HEK293 (cell line): ENCODE data around the gene KRT4.

ENCODE experiments used
- CTCF ChIA-PET: fragments of 350-600 bp; formaldehyde crosslinking; extraction: SDS; loops from one replicate; lab custom pipeline; 2021; ENCODE audit warnings: antibody characterized with exemption; lab: Yijun Ruan, JAX
- POLR2A ChIA-PET: fragments of 300-600 bp; formaldehyde crosslinking; extraction: SDS; loops from one replicate; lab custom pipeline; 2020; ENCODE audit warnings: antibody characterized with exemption, inconsistent platforms; lab: Yijun Ruan, JAX
- H3K27ac ChIP-seq: fragments of 200-500 bp; sonication (Bioruptor generic); 2 replicates; pipeline ENCODE4 v1.5.1; 2014; ENCODE audit warnings: low read depth, low read length, control low read depth, inconsistent platforms; ENCODE audit errors: extremely low read depth
- H3K36me3 ChIP-seq, 2 experiments: fragments of 200-500 bp in 1 of 2; sonication (Bioruptor generic) in 1 of 2; 1 replicate in 1 of 2; 2 replicates in 1 of 2; pipeline ENCODE4 v1.5.1; 2014 to 2017; ENCODE audit warnings: inconsistent platforms in 2 of 2, low read length in 2 of 2; ENCODE audit not compliant: control insufficient read depth in 2 of 2, insufficient read depth in 1 of 2
- H3K4me1 ChIP-seq: fragments of 200-500 bp; sonication (Bioruptor generic); 2 replicates; pipeline ENCODE4 v1.5.1; 2014; ENCODE audit warnings: mild to moderate bottlenecking, low read length, inconsistent platforms; ENCODE audit not compliant: control insufficient read depth, insufficient read depth
- H3K4me3 ChIP-seq: 2 replicates; pipeline ENCODE4 v1.5.1; 2011; ENCODE audit warnings: low read depth, mild to moderate bottlenecking, control low read depth, low read length, moderate library complexity
- H3K9me3 ChIP-seq: fragments of 200-500 bp; sonication (Bioruptor generic); 2 replicates; pipeline ENCODE4 v1.5.1; 2014; ENCODE audit warnings: low read depth, low read length, inconsistent platforms; ENCODE audit not compliant: control insufficient read depth, insufficient read depth
- BCL6B ChIP-seq: fragments of 450-650 bp; formaldehyde crosslinking; IDR thresholded peaks from 2 replicates; pipeline ENCODE4 v1.5.1; 2017; ENCODE audit warnings: missing biosample characterization, missing genetic modification characterization
- GFI1B ChIP-seq: fragments of 450-650 bp; formaldehyde crosslinking; IDR thresholded peaks from 2 replicates; pipeline ENCODE4 v1.5.1; 2016; ENCODE audit warnings: missing biosample characterization, missing genetic modification characterization
- GLI2 ChIP-seq: fragments of 450-650 bp; formaldehyde crosslinking; IDR thresholded peaks from 2 replicates; pipeline ENCODE4; 2017; ENCODE audit warnings: missing biosample characterization, missing genetic modification characterization, low read depth, borderline replicate concordance
- GLI4 ChIP-seq: fragments of 450-650 bp; formaldehyde crosslinking; IDR thresholded peaks from 2 replicates; pipeline ENCODE4 v1.5.1; 2016; ENCODE audit warnings: missing biosample characterization, missing genetic modification characterization
- HIC1 ChIP-seq: fragments of 450-650 bp; formaldehyde crosslinking; IDR thresholded peaks from 2 replicates; pipeline ENCODE4 v1.5.1; 2016; ENCODE audit warnings: missing biosample characterization, missing genetic modification characterization
- KLF9 ChIP-seq: fragments of 450-650 bp; formaldehyde crosslinking; IDR thresholded peaks from 2 replicates; pipeline ENCODE4 v1.5.1; 2016; ENCODE audit warnings: missing biosample characterization, missing genetic modification characterization, low read depth
- MEIS1 ChIP-seq: sonication (generic); formaldehyde crosslinking; IDR thresholded peaks from 2 replicates; pipeline ENCODE4 v1.8.1; 2022; ENCODE audit warnings: missing genetic modification reagents, mild to moderate bottlenecking, borderline replicate concordance
- SCRT2 ChIP-seq: fragments of 450-650 bp; formaldehyde crosslinking; IDR thresholded peaks from 2 replicates; pipeline ENCODE4 v1.5.1; 2016; ENCODE audit warnings: missing biosample characterization, missing genetic modification characterization
- SP2 ChIP-seq: fragments of 450-650 bp; formaldehyde crosslinking; IDR thresholded peaks from 2 replicates; pipeline ENCODE4 v1.5.1; 2016; ENCODE audit warnings: missing biosample characterization, missing genetic modification characterization
- ZBTB44 ChIP-seq: fragments of 450-650 bp; IDR thresholded peaks from 2 replicates; pipeline ENCODE4 v1.5.1; 2018; ENCODE audit warnings: missing biosample characterization, mild to moderate bottlenecking, missing genetic modification characterization
- ZBTB48 ChIP-seq: fragments of 450-650 bp; formaldehyde crosslinking; IDR thresholded peaks from 2 replicates; pipeline ENCODE4 v1.5.1; 2016; ENCODE audit warnings: missing biosample characterization, missing genetic modification characterization
- ZBTB6 ChIP-seq: fragments of 450-650 bp; formaldehyde crosslinking; IDR thresholded peaks from 2 replicates; pipeline ENCODE4 v1.5.1; 2017; ENCODE audit warnings: missing biosample characterization, missing genetic modification characterization
- ZNF138 ChIP-seq: fragments of 450-650 bp; formaldehyde crosslinking; IDR thresholded peaks from 2 replicates; pipeline ENCODE4 v1.5.1; 2016; ENCODE audit warnings: missing biosample characterization, missing genetic modification characterization, borderline replicate concordance
- ZNF169 ChIP-seq: fragments of 450-650 bp; formaldehyde crosslinking; IDR thresholded peaks from 2 replicates; pipeline ENCODE4 v1.5.1; 2016; ENCODE audit warnings: missing biosample characterization, missing genetic modification characterization
- ZNF174 ChIP-seq: fragments of 450-650 bp; formaldehyde crosslinking; IDR thresholded peaks from 2 replicates; pipeline ENCODE4 v1.5.0; 2017; ENCODE audit warnings: missing biosample characterization, mild to moderate bottlenecking, missing genetic modification characterization
- ZNF341 ChIP-seq: fragments of 450-650 bp; formaldehyde crosslinking; IDR thresholded peaks from 2 replicates; pipeline ENCODE4; 2016; ENCODE audit warnings: low read depth, missing biosample characterization, missing genetic modification characterization
- ZNF366 ChIP-seq: fragments of 450-650 bp; formaldehyde crosslinking; conservative IDR thresholded peaks from 2 replicates; pipeline ENCODE4 v1.5.1; 2016; ENCODE audit warnings: missing biosample characterization, missing genetic modification characterization
- ZNF488 ChIP-seq: fragments of 450-650 bp; formaldehyde crosslinking; IDR thresholded peaks from 2 replicates; pipeline ENCODE4 v1.5.1; 2016; ENCODE audit warnings: missing biosample characterization, missing genetic modification characterization
- ZNF560 ChIP-seq: fragments of 450-650 bp; formaldehyde crosslinking; IDR thresholded peaks from 2 replicates; pipeline ENCODE4 v1.5.1; 2017; ENCODE audit warnings: missing biosample characterization, missing genetic modification characterization, borderline replicate concordance
- ZNF645 ChIP-seq: fragments of 450-650 bp; formaldehyde crosslinking; IDR thresholded peaks from 2 replicates; pipeline ENCODE4; 2016; ENCODE audit warnings: missing biosample characterization, missing genetic modification characterization
- ZNF785 ChIP-seq: fragments of 450-650 bp; formaldehyde crosslinking; IDR thresholded peaks from 2 replicates; pipeline ENCODE4 v1.5.1; 2016; ENCODE audit warnings: missing biosample characterization, missing genetic modification characterization
- ZNF792 ChIP-seq: fragments of 450-650 bp; formaldehyde crosslinking; IDR thresholded peaks from 2 replicates; pipeline ENCODE4 v1.5.1; 2016; ENCODE audit warnings: missing biosample characterization, missing genetic modification characterization
- ZNF843 ChIP-seq: fragments of 450-650 bp; formaldehyde crosslinking; IDR thresholded peaks from 2 replicates; pipeline ENCODE4 v1.5.1; 2016; ENCODE audit warnings: missing biosample characterization, missing genetic modification characterization
- ZSCAN4 ChIP-seq: fragments of 450-650 bp; formaldehyde crosslinking; IDR thresholded peaks from 2 replicates; pipeline ENCODE4 v1.5.1; 2017; ENCODE audit warnings: missing biosample characterization, missing genetic modification characterization

Gene KRT4

DNA sequence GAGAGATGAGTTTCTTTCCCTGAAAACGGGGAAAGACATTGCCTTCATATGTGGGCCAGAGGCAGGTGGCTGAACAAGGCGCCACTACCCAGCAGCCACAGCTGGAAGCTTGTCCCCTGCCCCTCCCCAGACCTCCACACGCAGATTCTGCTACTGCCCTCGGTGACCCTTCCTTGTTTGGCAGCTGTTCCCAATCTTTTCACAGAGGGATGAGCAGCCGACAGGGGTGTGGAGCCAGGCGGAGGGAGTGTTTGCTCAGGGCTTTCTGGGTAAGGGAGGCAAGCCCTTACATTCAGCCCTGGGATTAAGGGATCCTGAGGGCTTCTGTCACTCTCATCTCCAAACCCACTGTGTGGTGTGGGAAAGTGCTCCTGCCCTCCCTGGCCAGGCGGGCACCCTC lies 4.5 kb upstream of the KRT4 start (continued):
- no peak for TF ChIP-seq BCL6B (tag by site-specific recombination)
- TF ChIP-seq SP2 (tag by site-specific recombination), result no peak
- TF ChIP-seq GFI1B (tag by site-specific recombination), result no peak
- no peak for TF ChIP-seq ZNF366 (tag by site-specific recombination)
- TF ChIP-seq KLF9 (tag by site-specific recombination), result no peak
- no peak for TF ChIP-seq ZNF174

DNA sequence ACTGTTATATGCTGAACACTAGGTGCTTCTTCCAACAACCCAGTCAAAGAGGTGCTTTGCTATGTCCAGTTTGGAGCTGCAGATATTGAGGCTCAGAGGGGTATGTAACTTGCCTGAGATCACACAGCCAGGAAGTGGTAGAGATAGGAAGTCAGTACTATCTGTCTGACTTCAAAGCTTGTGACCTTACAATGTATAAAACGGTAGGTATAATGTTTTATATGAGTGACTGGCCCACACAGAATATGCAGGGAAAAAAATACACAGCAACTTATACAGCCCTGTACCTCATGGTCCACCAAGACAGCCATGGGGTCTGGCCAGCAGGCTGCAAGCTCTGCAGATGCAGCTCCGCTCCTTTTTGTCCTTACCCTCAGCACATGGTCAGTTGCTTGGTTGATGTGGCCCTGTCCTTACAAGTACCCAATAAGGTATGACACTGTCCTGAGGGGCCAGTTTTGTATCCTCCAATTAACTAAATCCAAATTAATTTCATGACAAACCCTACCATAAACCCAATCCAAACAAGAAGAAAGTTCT lies 3.9 kb upstream of the KRT4 start:
- TF ChIP-seq ZNF169 (no peak), GLI4 (no peak), ZNF138 (no peak), ZNF792 (tag by site-specific recombination) (no peak), MEIS1 (CRISPR knock-in tag) (no peak), ZBTB6 (no peak), ZNF560 (tag by site-specific recombination) (no peak), SCRT2 (tag by site-specific recombination) (no peak), GLI2 (no peak), ZBTB44 (tag by site-specific recombination) (no peak), SP2 (tag by site-specific recombination) (no peak), ZSCAN4 (tag by site-specific recombination) (no peak), ZBTB48 (no peak), ZNF843 (no peak), ZNF645 (tag by site-specific recombination) (no peak), HIC1 (tag by site-specific recombination) (no peak), ZNF785 (tag by site-specific recombination) (no peak), ZNF341 (no peak), ZNF488 (tag by site-specific recombination) (no peak)
- Histone ChIP-seq H3K9me3 (no peaks in the 10 kb centered on the region), H3K4me3 (no peak overlapping the region), H3K27ac (no peak overlapping the region), H3K4me1 (no peaks in the 10 kb centered on the region), H3K36me3 (no peaks in the 10 kb centered on the region)
- CTCF ChIA-PET, result interaction anchor here (0.6 to 2.4 kb wide), 2 partner anchors 48 to 54 kb away, joined by 3 to 7 read pairs; no protein-coding TSS in a partner anchor
- POLR2A ChIA-PET, result no interaction called here
